HG03159 (cell line): Measurements from ENCODE around the gene CEP43.

ENCODE experiments used
- ATAC-seq: cut with Tn5 transposase; IDR thresholded peaks from one replicate; pipeline ENCODE4 v1.9.1; 2021; ENCODE audit warnings: mild to moderate bottlenecking, moderate library complexity; ENCODE audit not compliant: unreplicated experiment

CEP43 gene, protein sequence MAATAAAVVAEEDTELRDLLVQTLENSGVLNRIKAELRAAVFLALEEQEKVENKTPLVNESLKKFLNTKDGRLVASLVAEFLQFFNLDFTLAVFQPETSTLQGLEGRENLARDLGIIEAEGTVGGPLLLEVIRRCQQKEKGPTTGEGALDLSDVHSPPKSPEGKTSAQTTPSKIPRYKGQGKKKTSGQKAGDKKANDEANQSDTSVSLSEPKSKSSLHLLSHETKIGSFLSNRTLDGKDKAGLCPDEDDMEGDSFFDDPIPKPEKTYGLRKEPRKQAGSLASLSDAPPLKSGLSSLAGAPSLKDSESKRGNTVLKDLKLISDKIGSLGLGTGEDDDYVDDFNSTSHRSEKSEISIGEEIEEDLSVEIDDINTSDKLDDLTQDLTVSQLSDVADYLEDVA

DNA sequence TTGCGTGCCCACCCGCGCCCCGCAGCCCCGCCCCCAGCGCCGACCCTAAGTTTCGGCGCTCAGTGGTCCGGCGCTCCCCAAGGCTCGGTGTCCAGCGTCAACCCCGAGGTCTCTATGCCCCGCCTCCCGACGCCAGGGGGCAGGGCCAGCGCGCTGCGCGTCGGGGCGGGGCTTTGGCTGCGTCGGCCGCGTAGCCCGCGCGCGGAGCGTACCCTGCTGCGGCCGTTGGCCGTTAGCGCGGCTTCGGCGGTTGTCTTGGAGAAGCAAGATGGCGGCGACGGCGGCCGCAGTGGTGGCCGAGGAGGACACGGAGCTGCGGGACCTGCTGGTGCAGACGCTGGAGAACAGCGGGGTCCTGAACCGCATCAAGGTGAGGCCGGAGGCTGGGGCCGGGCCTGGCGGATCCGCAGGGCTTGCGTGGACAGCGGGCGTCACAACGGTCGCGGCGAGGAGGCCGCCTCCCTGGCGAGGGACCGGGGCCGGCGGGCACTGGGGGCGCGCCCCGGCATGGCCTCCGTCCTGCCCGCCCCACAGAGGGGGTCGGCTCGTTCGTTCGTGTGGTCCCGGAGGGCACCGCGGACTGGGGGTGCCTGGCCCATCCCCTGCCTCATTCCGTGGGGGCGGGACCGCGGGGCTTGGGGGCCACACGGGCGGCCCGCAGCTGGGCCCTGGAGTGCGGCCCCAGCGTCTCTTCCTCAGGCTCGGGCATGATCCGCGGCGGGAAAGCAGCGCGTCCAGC lies at the start of gene CEP43:
Gene CEP43, plus strand, starts transcription at position 253 of the 739 bp plus-strand sequence. Its CDS starts 16 bp downstream, at position 269.
- peak; percentile 90 for ATAC-seq

GRCh38 chr6:166949528-166950442 lies 49.4 kb upstream of the CEP43 start:
- peak; percentile 14 for ATAC-seq

DNA sequence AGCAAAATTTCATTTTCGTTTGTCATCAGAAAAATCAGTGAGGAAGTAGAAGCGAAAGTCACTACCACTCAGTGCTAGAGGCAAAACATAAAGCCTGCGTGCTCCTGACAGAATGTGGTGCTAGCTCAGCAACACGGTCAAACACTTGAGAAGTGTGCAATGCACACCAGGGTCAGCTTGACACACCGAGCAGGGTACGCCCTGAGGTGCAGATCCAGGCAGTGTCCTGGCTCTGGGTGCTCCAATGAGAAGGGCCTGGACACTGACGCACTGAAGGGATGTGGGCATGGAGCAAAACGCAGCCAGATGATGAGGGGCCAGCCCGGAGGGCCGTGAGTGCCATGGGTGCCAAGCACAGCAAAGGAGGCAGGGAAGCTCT lies 48.8 kb upstream of the CEP43 start:
- ATAC-seq: peak; percentile 45

DNA sequence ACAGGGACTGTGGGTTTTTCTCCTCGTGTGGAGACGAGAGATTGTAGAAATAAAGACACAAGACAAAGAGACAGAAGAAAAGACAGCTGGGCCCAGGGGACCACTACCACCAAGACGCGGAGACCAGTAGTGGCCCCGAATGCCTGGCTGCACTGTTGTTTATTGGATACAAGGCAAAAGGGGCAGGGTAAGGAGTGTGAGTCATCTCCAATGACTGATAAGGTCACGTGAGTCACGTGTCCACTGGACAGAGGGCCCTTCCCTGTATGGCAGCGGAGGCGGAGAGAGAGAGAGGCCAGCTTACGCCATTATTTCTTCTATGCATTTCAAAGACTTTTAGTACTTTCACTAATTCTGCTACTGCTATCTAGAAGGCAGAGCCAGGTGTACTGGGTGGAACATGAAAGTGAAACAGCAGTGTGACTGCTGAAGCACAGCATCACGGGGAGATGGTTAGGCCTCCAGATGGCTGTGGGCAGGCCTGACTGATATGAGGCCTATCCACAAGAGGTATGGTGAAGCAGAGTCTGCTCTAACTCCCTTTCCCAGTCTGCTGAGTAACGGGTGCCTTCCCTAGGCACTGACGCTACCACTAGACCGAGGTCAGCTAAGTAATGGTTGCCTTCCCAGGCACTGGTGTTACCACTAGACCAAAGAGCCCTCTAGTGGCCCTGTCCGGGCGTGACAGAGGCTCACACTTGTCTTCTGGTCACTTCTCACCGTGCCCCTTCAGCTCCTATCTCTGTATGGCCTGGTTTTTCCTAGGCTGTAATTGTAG lies 48.1 kb upstream of the CEP43 start:
- ATAC-seq: peak; percentile 88

GRCh38 chr6:166951670-166952060 lies 47.5 kb upstream of the CEP43 start:
- no peak for ATAC-seq

- no peak for ATAC-seq
Observed at GRCh38 chr6:166952121-166952520, 47.1 kb upstream of the CEP43 start.

GRCh38 chr6:166952567-166953486 lies 46.4 kb upstream of the CEP43 start:
- no peak for ATAC-seq

DNA sequence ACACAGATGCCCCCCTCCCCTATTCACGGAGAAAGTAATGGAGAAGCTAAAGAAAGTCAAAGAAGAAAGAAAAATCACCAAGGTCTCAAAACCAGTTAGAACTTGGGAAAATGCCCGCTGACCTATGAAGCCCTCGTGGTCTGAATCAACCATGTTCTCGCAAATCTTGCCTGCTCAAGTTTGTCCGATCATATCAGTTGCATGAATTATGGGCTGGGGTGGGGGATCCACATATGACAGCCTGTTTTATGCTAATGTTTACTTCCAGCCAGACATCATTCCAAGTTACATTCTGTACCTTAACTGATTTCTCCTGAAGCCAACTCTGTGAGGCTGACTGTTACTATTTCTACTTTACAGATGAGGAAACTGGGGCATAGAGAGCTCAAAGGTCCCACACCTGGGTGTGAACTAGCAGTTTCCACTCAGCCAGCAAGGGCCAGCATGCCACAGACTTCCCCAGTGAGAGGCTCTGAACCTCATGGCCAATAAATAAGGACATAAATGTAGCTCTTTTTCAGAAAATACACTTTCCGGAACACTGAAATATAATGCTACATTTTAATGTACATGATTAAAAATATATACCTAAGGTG lies 45.0 kb upstream of the CEP43 start:
- no peak for ATAC-seq

- ATAC-seq: no peak
Observed at GRCh38 chr6:166955121-166955864, 43.9 kb upstream of the CEP43 start.

DNA sequence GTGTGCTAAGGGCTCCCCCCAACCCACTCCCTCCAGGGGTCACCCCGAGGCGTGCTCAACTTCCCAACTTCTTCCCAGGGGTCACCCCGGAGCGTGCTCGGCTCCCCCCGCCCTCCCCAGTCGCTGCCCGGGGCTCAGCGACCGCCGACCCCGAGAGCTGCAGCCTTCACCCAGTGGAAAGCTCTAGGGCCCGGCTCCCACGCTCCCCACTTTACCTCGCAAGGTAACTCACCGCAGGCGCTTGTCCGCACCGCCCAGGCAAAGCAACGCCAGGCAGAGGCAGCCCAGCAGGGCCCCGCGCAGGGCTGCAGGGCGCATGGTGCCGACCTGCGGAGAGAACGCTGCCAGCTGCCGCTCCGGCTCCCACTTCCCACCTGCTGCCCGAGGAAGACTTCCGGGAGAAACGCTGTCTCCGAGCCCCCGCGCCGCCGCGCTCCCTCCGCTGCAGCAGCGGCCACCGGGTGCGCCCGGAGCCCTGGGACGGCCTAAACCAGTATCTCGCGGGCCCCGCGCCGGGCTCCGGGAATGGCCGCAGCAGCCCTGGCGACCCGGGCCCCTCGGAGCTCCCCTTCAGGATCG lies 43.2 kb upstream of the CEP43 start:
- ATAC-seq: peak; percentile 4

- ATAC-seq: peak; percentile 71
Observed at GRCh38 chr6:166956444-166957086, 42.6 kb upstream of the CEP43 start, which contains the start of gene RNASET2. RNASET2 (minus strand) TSS chr6:166956550; CDS start chr6:166956182, 368 bp downstream.

DNA sequence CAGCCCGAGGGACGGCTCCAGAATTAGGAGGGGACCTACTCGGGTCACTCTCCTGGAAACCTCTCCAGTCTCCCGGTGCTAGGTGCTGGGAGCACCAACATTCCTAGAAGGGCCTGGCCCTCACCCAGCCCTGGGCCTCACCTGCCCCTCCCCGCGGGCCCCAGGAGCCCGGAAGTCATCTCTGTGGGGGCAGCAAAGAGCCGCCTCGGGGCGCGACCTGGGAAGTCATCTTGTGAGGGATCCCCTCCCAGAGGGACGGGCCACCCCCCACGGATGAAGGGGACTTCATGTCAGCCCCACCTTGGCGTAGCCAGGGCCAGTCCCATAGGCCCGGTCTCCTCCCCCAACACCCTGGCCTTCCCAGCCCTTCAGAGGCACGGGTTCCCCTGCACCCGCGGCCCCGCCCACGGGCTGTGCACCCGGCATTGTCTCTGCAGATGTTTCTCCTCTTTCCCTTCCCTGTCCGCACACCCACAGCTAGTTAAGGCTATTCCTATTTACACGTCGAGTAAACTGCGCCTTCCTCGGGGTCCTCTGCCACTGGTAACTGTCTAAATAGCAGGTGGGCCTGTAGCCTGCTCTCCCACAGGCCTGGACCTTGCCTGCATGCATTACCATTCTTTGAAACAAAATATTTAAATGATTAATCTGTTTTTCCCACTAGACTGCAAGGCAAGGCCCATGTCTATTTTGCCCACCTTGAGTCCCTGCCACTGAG lies 42.0 kb upstream of the CEP43 start:
- ATAC-seq: peak; percentile 29

DNA sequence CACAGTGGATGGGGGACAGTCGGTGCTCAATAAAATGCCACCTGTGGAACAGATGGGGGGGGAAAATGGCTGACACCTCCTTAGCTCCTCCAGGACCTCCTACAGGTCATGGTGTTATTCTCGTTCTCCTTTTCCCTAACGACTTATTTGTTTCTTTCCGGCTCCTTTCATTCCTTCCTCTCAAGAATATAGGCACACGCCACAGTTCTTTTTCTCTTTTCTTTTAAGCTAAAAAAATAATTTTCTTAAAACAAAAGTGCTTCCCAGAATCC lies 41.5 kb upstream of the CEP43 start:
- ATAC-seq: no peak

GRCh38 chr6:166958926-166959861 lies 40.0 kb upstream of the CEP43 start:
- no peak for ATAC-seq

DNA sequence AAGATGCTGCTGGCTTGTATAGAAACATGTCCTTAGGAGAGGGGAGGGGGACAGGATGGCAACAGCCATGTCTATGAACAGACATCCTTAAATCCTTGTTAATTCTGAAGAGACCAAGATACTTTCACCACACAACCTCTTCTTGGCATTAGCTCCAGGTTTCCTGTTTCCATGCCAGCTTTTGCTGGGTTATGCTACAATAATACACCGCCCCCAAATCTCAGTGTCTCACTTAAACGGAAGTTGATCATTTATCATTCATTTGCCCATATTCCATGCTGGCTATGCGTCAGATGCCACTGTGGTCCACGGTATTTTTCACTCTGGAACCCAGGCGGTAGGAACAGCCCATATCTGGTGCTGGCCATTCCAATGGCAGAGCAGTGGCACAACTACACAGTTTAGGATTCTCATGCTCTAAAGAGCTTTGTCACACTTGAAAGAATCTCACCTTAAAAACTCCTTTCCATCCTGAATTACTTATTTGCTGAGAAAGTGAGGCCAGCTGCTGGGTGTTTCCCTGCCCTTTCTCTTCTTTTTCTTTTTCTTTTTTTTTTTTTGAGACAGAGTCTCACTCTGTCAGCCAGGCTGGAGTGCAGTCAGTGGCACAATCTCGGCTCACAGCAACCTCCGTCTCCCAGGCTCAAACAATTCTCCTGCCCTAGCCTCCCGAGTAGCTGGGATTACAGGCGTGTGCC lies 39.1 kb upstream of the CEP43 start:
- no peak for ATAC-seq
